Suppressor macrophage treated with lipopolysaccharide for 1 hour (primary cell): ENCODE measurements around the gene MYLK3.
A peak's percentile ranks its signal among the peaks of the same experiment; 100 is the strongest.

ENCODE experiments used
- DNase-seq, 3 donors: peaks; one replicate each; pipeline ENCODE4 v3.0.0-alpha.2; 2020 to 2022

Gene MYLK3

DNA sequence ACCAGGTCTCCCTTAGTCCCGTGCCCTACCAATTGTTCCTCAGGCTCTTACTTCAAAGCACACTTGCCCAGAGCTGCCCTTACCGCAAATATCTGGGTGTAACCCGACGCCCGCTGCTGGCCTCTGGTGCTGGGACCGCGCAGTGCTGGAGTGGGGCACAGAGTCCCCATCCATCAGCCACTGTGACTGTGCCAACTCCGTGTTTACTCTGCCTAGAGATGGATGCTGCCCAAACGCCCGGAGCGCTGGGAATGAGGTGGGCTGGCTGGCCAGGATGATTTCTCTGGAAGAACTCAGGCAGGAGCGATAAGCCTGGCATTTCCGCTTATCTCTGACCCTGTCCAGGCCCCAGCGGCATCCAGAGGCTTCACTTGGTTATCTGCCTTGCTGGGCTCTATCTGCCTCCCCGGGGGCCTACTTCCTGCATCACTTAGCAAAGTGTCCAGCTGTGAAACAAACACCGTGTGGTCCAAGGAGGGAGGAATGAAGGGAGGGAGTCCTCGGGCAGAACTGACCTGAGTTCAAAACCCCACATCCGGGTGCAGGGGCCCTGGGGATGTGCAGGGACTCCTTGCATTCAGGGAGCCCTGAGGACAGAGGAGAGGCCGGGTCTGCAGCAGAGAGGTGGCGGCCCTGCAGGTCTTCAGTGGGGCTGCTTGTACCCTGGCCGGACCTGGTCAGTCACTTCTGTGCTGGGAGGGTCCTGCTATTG lies 9.4 kb upstream of the MYLK3 start:
- DNase-seq: no peak

DNA sequence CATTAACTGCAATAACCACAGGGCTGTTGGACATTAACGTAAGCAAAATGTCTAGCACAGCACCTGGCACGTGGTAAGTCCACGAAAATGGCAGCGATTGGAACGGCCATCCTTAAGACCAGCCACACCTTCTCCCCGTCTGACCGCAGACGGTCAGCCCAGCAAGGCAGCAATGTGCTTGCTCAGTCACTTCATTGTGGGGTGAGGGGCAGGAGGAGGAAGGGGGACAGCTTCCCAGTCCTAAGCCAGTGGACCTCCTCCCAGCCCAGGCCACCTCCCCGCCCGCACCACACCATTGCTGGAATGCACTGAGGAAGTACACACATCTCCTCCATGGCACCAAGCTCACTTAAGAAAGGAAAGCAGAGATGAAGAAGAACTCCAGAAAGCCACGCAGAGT lies 8.6 kb upstream of the MYLK3 start:
- DNase-seq: no peak

DNA sequence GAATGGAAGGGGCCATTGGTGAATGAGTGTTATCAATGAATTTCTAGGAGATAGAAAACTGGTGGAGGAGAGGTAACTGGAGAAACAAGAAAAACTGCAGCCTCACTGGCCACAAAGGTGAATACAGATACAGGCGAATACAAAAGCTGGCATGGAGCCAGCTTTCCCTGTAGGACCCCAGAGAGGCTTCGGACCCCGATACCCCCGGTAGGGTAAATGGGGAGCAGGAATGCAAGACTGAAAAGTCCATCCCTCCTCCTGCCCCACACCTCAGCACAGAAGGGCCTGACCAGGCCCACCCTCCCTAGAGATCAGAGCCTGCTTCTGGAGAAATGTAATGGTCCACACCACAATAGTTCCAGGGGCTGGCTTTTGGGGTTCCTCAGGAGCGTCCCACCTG lies 4.9 kb upstream of the MYLK3 start:
- no peak for DNase-seq

DNA sequence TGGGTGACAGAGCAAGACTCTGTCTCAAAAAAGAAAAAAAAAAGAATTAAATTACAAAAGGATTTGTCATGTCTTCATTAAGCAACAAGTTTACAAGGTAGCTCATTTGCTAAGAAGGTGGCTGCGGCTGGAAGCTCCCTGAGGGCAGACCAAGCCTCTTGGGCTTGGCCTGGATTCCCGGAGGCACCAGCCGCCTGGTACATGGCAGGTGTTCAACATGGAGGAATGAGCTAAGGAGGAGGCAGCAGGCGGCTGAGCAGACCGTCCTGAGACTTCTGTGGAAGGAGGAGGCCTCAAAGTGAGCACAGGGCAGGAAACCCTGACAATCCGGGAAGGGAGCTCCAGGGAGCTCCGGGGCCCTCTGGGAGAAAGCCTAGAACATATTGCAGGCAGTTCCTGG lies 3.2 kb upstream of the MYLK3 start:
- DNase-seq: no peak

DNA sequence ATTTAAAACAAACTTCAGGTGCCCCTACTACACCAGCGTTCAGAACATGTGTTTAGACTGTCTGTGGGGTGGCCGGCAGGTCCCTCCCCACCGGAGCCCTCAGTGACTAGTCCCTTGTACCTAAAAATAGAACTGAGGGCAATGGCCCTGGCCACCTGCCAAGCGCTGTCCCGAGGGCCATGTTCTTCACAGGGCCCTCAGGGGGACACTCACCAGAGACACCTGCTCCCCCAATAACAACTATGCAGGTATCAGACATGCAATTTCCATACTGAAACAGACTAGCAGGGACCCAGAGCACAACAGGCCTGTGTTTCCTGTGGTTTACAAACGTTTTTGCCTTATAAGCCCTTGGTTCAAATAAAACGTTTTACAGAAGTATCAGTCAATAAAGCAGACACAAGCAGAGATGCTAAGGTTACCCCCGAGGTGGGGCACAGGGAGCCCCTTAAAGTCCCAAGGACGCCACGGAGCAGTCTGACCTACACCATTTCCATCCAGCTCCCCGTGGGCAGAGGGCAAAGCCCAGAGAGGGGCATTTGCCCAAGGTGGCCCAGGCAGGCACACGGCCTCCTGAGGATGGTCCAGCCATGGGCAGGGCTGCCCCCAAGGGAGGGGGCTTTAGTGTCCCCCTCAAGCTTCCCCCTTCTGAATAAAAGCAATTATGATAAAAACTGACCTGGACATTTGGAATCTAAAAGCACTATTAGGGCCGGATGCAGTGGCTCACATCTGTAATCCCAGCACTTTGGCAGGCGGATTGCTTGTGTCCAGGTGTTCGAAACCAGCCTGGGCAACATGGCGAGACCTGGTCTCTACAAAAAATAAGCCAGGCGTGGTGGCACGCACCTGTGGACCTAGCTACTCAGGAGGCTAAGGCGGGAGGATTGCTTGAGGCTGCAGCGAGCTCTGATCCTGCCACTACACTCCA lies 896 bp upstream of the MYLK3 start:
- DNase-seq: no peak

DNA sequence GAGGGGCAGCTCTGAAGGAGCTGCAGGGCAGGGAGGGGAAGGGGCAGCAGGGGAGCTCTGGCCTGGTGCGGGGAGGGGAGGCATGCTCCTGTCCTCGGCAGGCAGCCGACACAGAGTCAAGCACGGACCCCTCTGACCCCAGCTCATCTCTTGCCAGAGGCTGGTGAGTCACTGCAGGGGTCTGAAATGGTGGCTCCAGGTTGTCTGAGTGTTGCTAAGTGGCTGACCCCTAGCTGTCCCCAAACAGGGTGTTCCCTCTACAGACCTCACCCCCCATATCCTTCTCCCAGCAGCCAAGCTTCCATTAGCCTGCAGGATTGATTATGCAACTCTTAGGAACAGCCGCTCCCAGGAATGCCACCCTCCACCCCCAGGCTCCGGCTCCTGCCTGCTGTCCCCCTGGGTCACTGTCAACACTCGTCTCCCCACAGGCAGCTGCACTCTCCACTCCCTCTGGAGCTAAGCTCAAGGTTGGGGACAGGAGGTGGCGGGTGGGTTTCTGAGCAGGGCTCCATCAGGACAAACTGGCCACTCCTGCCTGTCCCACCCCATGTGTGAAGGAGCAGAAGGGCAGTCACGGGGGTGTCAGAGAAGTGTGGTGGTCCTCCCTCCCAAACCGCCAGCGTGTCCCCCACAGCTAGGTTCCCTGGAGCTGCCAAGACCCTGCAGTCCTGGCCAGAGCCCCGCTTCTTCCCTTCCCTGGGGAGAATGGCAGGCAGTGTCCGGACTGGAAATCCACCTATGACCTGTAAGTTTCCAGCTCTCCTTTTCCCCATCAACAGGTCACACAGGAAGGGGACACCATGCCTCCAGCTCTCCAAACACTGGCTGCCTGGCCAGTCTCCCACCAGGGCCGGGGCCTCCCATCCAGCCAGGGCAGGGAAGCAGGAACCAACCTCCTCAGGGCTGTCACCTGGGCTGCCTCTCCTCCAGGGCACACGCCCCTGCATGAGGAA lies 1.0 kb downstream of the MYLK3 start:
- no peak for DNase-seq

DNA sequence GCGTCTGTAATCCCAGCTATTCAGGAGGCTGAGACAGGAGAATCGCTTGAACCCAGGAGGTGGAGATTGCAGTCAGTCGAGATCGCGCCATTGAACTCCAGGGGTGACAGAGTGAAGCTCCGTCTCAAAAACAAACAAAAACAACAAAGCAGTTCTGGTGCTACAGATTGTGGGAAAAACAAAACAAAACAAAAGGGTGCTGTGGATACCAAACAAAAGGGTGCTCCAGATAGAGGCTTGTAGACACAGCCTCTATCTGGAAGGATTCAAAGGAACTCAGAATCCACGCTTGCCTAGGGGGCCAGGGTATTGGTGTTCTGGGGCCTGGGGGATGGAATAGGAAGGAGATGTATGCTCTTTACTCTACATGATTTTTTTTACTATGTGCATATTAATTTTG lies 2.5 kb downstream of the MYLK3 start:
- DNase-seq: no peak

DNA sequence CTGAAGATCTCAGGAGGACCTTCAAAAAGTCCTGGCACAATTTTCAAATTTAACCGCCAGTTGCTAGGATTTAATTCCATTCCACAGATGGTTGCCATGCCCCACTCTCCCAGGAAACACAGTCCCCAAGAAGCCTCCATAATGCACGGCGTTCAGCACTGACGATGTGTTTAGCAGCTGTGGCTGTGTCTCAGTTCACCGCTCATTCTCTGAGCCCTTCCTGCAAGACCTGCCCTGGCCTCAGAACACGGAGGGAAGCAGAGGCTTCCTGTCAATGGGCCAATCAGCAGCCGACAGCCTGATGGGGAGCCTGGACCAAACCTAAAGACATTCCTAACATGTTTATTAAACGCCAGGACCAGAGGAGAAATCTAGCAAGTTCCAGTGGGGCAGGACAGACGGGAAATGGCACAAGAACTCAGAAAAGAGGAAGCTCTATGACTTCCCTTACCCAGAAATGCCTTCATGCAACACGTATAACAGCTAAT lies 4.9 kb downstream of the MYLK3 start:
- DNase-seq: peak; percentile 56 to 70 (median 69)

DNA sequence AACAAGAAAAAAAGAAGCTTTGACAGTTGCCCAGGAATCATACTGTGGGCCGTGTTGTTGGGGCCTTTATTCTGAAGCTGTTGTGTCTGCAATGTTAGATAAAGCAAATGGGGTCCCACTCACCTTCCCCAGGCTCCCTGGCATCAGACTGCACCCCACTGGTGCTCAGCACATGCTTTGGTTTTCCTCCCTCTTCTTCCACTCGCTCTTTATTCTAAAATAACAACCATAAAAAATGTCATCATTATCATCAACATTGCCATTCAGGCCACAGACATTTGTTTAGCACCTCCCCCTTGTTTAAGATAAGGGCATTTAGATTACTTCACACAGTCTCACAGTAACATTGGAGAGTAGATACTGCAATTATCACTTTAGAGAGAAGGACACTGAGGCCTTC lies 8.2 kb downstream of the MYLK3 start:
- DNase-seq: no peak

DNA sequence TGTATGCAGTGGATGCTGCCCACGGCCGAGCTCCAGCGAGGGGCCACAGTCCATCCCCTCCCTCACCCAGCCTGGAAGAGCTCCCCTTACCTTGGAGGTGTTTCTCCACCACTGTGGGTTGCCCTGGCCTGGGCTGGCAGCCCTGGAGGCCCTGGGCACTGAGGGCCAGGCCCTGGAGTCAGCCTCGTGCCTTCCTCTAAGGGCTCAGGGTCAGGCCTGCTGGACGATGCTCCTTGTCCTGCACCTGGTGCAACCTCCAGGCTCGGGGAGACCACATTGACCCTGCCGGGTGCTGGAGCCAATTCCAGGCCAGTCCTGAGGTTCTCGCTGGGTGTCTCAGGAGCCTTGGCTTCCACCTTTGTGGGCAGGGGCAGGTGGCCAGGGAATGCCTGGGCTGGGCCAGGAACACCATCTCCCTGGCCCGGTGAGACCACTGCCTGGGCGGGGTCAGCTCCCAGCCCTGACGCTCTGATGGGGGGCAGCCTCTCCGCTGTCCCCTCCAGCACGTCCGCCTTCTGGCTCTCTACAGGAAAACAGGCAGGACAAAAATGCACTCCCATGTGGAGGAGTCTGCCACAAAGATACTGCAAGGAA lies 10.4 kb downstream of the MYLK3 start:
- DNase-seq: no peak

DNA sequence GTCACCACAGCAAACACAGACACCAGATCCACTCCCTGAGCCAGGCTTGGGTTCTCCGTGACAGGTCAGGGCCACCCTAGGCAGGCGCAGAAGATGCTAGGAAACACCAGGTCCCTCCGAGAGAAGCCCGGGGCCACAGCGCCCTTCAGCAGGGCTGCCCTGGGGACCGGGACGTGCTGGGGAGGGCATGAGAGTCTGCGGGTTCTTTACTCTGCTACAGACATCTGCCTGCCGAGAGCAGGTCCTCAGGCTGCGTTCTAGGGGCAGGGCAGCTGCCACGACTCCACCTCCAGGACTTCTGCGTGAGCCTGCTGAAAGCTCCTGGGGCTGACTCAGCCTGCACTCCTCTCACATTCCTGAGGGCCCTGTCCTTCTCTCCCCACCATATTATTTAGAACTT lies 11.4 kb downstream of the MYLK3 start:
- no peak for DNase-seq

DNA sequence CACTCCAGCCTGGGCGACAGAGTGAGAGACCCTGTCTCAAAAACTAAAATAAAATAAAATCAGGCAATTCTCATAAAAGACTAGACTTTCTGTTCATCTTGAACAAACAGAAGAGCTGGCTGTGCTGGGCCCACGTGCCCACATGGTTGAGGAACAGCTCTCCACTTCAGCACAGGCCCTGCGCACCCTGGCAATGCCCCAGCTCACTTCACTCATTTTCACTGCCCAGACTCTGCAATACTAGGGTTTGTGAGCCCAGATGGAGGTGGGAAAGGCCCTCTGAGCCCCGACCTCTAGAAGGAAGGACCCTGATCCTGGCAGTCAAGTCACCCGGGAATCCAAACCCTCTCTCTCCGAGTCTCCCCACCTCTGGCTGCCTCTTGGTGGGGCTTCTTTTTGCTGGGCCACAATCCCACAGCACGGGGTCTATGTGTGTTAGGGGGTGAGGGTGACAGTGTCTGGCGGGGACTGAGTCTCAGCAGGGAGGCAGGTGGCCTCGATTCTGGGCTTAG lies 14.8 kb downstream of the MYLK3 start:
- no peak for DNase-seq

DNA sequence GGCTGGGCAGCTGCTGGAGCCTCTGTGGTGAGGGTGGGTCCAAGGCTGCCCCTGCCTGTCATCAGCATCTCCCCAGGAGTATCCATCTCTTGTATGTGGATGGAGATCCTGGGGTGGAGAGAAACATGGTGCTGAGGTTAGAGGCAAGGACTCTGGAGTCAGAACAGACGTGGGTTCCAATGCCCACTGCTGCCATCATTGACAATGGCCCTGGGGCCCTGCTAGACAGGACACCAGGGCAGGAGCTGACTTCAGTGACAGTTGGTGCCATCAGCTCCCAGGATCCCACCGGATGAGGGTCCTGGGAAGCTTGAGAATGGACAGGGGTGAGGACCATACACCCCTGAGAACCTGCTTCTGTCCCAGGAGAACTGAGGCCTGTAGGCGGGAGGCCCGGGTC lies 15.6 kb downstream of the MYLK3 start:
- no peak for DNase-seq

DNA sequence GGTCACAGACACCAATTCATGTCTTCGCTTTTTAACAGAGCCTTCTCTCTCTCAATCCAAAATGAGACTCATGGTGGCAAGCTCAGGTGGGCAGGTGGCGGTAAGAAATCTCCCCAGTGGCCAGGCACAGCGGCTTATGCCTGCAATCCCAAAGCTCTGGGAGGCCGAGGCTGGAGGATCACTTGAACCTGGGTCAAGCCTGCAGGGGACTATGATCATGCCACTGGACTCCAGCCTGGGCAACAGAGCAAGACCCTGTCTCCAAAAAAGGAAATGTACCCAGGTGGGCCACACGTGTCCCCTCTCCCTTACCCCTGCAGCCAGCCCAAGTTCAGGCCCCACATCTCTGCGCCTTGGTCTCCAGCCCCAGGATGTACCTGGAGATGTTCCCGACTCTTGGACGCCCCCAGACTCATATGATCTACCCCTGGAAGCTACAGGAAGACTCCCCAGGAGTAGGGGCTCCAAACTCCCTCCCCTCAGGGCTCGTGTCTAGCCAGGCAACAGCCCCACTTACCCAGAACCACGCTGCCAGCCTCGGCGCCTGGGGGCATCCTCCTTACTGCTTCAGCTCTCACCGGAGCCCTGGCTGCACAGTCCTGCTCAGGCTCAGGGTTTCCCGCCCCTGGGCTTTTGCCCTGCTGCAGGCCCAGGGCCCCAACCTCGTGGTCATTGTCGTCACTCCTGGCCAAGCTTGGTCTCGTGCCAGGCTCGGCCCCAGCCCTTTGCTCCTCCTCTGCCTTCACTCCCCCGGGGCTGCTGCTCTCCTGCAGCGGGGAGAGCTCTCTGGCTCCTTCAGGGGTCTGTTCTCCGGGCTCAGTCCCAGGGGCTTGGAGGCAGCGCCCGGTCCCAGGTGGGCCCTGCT lies 16.2 kb downstream of the MYLK3 start:
- DNase-seq: no peak

DNA sequence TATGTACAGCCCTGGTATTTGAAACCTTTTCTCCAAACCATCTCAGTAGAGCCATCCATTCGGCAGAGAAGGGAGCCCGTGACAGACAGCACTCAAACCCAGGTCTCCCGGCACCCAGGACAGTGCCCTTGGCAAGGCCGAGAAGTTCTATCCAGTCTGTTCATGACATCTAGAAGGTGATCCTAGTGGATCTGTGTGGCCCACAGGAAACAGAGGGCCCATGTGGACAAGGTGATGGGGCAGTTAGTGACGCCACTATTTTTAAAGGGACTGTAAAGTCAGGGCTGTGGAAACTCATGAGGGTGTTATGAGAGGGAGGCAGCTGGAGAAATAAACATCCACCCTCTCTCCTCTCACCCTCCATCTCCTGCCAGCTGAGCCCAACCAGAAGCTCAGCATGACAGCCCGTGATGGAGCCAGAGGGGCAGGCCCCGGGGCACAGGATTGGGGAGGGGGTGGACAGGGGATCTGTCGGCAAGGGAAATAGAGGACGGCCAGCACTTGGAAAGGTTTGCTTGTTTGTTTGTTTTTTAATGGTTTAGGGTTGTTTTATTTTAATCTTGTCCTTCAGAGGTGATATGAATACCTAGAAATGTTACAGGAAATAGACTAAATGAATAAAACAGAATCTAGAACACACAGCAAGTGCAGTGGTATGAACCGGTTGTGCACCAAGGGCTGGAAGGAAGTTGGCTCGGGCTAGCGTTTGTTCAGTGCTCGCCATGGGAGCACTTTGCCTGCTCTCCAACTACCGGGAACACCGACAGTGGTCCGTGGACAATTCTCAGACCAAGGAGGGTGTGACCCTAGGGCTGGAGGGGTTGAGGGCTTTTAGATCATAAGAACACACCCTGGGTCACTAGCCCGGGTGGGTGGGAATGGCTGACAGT lies 17.1 kb downstream of the MYLK3 start:
- no peak for DNase-seq

DNA sequence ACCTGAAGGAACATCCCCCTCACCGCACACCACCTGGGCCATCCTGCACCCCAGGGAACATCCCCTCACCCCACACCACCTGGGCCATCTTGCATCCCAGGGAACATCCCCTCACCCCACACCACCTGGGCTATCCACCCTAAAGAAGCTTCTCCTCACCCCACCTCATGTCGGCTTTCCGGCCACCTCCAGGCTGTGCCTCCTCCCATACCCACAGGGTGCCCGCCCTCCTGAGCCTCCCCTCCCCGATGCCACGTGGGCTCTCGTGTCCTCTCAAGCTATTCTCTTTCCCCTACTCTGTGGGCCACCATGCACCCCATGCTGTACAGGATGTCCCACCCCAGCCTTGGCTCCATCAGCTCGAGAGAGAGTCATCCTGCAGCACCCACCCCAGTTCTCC lies 18.0 kb downstream of the MYLK3 start:
- no peak for DNase-seq

DNA sequence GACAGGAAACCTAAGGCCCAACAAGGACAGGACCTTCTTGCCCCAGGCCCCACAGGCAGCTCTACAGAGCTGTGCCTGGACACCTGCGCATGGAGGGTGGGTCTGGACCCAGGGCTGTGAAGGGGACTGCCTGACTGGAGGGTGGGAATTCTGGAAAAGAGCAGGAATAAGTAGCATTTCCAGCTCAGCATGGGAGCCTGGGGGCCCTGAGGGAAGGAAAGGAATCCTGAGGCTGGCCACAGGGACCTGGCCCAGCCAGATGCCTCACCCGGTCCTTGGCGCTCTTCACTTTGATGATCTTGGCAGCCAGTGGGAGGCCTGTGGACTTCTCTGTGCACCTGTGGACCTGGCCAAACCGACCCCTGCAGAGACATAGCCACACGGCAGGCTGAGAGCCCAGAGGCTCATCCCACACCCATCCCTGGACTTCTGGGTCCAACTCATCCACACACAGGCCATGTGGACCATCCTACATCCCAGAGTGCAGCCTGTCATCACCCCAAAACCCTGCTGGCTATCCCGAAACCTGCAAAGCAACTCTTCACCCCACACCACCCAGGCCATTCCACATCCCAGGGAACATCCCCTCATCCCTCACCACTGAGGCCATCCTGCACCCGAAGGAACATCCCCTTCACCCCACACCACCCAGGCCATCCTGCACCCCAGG lies 18.7 kb downstream of the MYLK3 start:
- DNase-seq: no peak

DNA sequence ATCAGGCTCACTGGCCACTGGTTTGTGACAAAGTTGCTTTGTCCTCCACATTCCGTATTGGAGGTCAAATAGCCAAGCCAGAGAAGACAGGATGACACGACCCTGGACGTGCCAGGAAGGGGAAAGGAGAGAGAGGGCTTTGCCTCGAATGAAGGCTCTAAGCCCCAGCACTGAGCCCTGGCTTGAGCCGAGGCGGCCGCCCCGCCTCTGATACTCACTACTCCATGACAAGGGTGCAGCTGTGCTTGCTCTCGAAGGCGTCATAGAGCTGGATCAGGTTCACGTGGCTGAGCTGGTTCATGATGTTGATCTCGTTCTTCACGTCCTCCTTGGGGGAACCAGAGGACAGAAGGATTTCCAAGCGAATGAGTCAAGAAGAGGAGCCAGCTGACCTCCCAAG lies 19.3 kb downstream of the MYLK3 start:
- DNase-seq: peak in 1 of 3 donors; percentile 25

DNA sequence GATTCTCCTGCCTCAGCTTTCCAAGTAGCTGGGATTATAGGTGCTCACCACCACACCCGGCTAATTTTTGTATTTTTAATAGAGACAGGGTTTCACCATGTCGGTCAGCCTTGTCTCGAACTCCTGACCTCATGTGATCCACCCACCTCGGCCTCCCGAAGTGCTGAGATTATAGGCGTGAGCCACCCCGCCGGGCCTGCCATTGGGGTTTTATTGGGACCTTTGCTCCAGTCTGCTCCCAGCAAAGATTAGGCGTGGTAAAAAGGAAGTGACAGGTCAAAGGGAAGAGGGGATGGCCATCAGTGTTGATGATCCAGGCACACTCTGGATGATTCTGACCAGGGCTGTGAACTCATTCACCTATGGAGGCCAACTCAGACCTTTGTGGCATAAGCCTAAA lies 20.5 kb downstream of the MYLK3 start:
- DNase-seq: no peak

DNA sequence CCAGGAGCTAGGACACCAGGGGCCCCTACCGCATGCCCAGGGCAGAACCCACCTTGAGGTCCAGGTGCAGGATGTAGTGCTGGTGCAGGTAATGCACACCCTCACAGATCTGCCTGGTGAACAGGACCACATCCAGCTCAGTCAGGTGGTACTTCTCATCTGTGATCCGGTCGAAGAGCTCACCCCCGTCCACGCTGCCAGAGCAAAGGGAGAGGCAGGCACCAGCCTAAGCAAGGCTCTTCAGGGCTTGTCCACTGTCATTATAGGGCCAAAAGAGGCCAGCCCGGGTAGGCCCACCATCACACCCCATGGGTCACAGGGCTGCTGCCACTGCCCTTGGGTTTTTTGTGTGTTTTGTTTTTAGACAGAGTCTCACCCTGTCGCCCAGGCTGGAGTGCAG lies 21.0 kb downstream of the MYLK3 start:
- no peak for DNase-seq
